HG02884 (cell line): ENCODE measurements around the gene RAD21L1.

Experiments
- ATAC-seq: cut with Tn5 transposase; IDR thresholded peaks from one replicate; pipeline ENCODE4 v1.9.1; 2021; ENCODE audit warnings: mild to moderate bottlenecking, moderate library complexity; ENCODE audit not compliant: unreplicated experiment

RAD21L1 gene

GRCh38 chr20:1267809-1268374 lies 42.0 kb downstream of the RAD21L1 start:
- no peak for ATAC-seq

DNA sequence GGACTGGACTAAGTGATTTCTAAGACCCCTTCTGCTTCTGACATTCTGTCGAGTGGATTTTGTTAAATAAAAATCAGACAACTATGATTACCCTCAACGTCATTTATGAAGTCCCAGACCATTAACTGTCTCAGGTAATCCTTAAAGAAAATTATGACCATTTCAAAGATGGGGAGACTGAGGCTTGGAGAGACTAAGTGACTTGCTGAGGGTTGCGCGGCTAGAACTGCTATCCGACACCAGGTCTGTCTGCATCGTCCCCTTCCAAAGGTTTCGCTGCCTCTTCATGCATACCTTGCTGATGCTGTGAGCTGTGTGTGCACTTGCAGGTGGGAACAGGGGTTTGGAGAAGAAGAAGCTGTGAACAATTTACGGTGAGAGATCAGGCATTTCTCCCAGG lies 43.4 kb downstream of the RAD21L1 start:
- no peak for ATAC-seq

GRCh38 chr20:1269850-1270249 lies 44.0 kb downstream of the RAD21L1 start:
- ATAC-seq: no peak

DNA sequence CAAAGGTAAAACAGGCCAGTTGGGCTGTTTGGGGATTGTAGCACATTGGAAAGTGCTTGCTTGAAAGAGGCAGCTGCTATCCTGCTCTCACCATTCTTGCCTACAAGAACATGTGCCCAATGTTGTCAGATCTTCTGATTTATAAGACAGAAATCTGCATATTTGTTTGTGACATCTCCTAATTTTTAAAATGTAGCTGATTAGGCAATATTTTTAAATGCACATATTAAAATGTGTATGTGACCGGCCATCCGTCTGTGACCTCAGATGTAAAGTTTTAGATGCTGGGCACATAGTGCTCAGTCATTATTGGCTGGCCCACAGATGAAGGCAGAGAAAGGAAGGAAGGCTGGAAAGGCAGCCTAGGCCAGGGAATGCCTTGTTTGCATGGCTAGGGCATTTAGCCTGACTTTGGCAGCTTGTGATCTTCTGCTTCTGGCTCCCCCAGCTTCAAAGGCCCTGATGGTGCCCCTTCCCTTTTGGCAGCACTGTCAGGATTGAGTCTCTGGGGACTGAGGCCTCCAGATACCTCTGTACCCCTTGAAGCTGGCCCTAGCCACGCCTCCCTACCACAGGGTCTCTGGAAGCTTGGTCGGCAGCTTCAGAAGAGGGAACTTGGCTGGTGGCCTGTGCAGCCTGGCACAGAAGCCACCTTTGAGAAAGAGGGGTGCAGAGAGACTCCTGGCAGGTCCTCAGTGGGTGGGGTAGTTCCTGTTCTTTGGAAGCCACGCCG lies 46.7 kb downstream of the RAD21L1 start:
- ATAC-seq: no peak

GRCh38 chr20:1273366-1273765 lies 47.5 kb downstream of the RAD21L1 start:
- ATAC-seq: no peak

DNA sequence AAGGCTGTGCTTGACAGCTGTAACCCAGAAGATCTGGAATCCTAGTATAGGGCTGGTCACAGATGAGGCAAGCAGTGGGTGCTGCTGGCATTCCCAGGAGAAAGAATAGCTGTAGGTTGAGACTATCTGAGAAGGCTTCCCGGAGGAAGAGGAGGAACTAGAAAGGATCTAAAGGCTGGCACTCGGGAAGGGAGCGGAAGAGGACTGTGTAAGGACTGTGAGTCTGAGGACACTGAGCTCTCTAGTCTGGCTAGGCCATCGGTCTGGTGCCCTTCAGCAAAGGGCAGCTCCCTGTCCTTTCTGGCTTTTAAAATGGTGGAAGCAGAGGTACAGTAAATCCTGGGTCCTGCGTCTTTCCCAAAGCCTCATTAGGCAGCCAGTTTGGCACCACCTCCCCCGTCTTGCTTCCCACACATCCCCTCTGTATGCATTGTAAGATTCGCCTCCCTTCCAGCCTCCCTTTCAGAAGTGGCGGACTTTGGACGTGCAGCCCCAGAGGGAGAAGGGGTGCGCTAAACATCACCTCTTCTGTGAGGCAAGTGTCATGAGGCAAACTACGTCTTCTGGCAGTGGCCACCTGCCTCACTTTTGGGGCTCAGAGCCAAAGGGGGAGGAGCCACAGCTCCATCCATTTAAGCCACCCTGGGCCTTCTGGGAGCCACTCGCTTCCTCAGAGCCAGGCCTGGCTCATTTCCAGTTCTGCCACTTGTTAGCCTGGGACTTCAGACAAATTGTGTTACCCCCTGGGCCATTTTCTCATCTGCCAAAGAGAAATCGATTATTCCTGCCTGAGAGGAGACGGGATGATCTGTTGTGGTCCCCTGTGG lies 48.9 kb downstream of the RAD21L1 start:
- no peak for ATAC-seq

- ATAC-seq: no peak
Observed at GRCh38 chr20:1275919-1276318, 50.1 kb downstream of the RAD21L1 start.

DNA sequence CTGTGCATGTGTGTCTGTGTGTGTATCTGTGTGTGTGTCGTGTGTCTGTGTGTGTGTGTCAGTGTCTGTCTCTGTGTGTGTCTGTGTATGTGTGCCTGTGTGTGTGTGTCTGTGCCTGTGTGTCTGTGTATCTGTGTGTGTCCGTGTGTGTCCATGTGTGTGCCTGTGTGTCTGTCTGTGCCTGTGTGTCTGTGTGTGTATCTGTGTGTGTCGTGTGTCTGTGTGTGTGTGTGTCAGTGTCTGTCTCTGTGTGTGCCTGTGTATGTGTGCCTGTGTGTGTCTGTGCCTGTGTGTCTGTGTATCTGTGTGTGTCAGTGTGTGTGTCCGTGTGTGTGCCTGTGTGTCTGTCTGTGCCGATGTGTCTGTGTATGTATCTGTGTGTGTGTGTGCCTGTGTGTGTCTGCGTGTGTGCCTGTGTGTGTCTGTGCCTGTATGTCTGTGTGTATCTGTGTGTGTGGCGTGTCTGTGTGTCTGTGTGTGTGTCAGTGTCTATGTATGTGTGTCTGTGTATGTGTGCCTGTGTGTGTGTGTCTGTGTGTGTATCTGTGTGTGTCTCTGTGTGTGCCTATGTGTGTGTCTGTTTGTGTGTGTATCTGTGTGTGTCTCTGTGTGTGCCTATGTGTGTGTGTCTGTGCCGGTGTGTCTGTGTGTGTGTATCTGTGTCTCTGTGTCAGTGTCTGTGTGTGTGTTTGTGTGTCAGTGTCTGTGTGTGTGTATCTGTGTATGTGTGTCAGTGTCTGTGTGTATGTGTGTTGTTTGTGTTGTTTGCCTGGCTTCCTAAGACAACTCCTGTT lies 51.9 kb downstream of the RAD21L1 start:
- no peak for ATAC-seq

- ATAC-seq: no peak
Observed at GRCh38 chr20:1278993-1279392, 53.1 kb downstream of the RAD21L1 start.

- no peak for ATAC-seq
Observed at GRCh38 chr20:1280195-1281102, 54.6 kb downstream of the RAD21L1 start.

- ATAC-seq: no peak
Observed at GRCh38 chr20:1281279-1282057, 55.6 kb downstream of the RAD21L1 start.

DNA sequence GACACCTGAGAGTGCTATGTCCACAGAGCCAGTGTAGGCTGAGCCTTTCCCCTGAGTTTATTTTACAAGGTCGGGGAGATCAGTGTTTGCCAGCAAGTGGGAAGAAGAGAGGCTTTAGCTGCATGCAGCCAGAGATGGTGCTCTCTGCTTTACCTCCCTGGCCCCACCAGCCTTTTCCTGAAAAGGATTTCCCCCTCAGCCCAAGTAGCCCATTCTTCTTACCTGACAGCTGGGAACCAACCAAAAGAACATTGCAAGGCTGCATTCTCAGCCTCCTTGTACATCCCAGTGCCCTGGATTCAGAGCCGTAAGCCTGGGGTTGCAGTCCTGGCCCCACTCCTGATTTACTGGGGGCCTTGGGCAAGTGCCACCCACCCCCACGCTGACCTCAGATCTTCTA lies 57.1 kb downstream of the RAD21L1 start:
- ATAC-seq: no peak

DNA sequence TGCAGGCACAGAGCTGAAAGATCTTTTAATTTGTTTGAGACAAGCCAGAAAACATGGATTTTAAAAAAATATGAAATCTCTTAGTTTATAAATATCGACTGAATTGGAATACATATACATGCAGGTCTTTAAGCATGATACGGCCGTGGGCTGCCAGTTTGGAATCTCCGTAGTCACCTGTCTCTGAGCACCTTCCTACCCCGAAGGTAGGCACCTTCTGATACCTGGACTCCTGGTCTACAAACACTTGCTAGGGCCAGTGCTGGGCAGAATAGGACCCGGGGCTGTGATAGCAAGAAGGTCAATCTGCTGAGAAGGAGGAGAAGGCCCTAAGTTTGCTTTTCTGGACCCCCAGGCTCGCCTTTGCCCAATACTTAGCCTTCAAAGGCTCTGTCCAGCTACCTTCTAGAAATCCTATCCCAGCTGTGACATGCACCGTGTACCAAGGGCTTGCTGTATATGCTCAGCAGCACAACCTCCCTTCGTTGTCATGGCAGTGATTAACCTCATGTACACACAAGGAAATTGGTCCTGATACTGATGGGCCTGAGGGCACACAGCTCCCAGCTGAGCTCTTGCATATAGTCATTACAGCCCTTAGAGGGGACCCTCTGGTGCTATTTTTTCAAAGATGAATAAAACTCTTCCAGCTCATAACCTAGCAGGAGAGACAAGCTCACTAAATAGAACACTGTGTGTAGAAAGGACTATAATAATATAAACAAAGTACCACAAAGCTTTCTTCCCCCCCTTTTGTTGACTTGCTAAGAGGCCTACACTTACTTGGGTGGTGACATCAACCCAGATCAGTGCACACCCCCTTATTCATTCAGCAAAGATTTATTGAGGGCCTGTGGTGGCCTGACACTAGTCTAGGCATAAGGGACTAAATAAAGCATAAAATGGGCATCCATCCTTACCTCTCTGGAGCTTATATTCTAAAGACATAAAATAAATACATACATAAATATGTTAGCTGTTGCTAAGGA lies 58.0 kb downstream of the RAD21L1 start:
- ATAC-seq: no peak

GRCh38 chr20:1286267-1287024 lies 60.6 kb downstream of the RAD21L1 start:
- ATAC-seq: no peak

GRCh38 chr20:1287306-1287705 lies 61.5 kb downstream of the RAD21L1 start:
- ATAC-seq: no peak

GRCh38 chr20:1287787-1288569 lies 62.1 kb downstream of the RAD21L1 start:
- no peak for ATAC-seq
